Gastroesophageal sphincter (tissue), 4 donors: Measurements from ENCODE around the gene CMIP. TPM values are rescaled to one million over a fixed set of nuclear protein-coding genes. Genes with fewer than 3 reads are reported as not detected.

Experiments
- ATAC-seq: fragments of 150-250 bp; one replicate; pipeline ENCODE4 v1.9.1; 2016; ENCODE audit warnings: mild to moderate bottlenecking, moderate library complexity
- H3K27ac ChIP-seq, 4 donors: fragments of 200-600 bp; sonication (generic) in 3 of 4; 1 replicate in 3 of 4; 2 replicates in 1 of 4; pipeline ENCODE4 v1.5.1; 2016 to 2019
- H3K27me3 ChIP-seq: fragments of 200-600 bp; sonication (generic); one replicate; pipeline ENCODE4 v1.5.1; 2019
- H3K36me3 ChIP-seq, 2 donors: fragments of 200-600 bp; sonication (generic); one replicate each; pipeline ENCODE4 v1.5.1; 2019; ENCODE audit warnings: control low read depth in 1 of 2
- H3K4me1 ChIP-seq, 3 donors: fragments of 200-600 bp; sonication (generic); 1 replicate in 2 of 3; 2 replicates in 1 of 3; pipeline ENCODE4 v1.5.1; 2016 to 2019; ENCODE audit warnings: control low read depth in 2 of 3
- H3K4me3 ChIP-seq, 2 donors: fragments of 200-600 bp; sonication (generic); one replicate each; pipeline ENCODE4 v1.5.1; 2019; ENCODE audit warnings: mild to moderate bottlenecking in 1 of 2, moderate library complexity in 1 of 2
- H3K9me3 ChIP-seq, 3 donors: fragments of 200-600 bp; sonication (generic); one replicate each; pipeline ENCODE4 v1.5.1; 2017 to 2019; ENCODE audit warnings: control low read depth in 2 of 3
- EP300 ChIP-seq: sonication (generic); formaldehyde crosslinking; IDR thresholded peaks from one replicate; pipeline ENCODE4 v1.6.1; 2017; ENCODE audit warnings: antibody characterized with exemption, mild to moderate bottlenecking
- POLR2A ChIP-seq, 2 donors: fragments of 450-650 bp; IDR thresholded peaks; one replicate each; pipeline ENCODE4 v1.6.1; 2017; ENCODE audit warnings: antibody characterized with exemption in 2 of 2, mild to moderate bottlenecking in 2 of 2, moderate library complexity in 1 of 2
- POLR2AphosphoS5 ChIP-seq: sonication (generic); formaldehyde crosslinking; IDR thresholded peaks from one replicate; pipeline ENCODE4 v1.6.1; 2017; ENCODE audit warnings: antibody characterized with exemption
- WGBS, 2 donors: methylation state at CpG; one replicate each; pipeline ENCODE4 v1.1.5; 2018; ENCODE audit warnings: low coverage in 1 of 2; 5-methylcytosine and 5-hydroxymethylcytosine counted together
- total RNA-seq, 4 donors: library from RNA; depleted of rRNA; stranded (reverse); fragments of >200 nt; gene quantifications; one replicate each; pipeline ENCODE4 v1.1.0, GENCODE V29; 2016
- TF ChIP-seq, protein P1 (sequence below), 4 experiments: fragments of 200-600 bp in 2 of 4; fragments of 450-650 bp in 2 of 4; sonication (generic) in 1 of 4; IDR thresholded peaks; one replicate each; pipeline ENCODE4 v1.5.1; 2017 to 2019; ENCODE audit warnings: antibody characterized with exemption in 4 of 4, mild to moderate bottlenecking in 2 of 4, moderate library complexity in 2 of 4

The CMIP gene
- total RNA-seq, 4 donors from 2014 or later = 13.4 to 24.0 (median 19.2) TPM

DNA sequence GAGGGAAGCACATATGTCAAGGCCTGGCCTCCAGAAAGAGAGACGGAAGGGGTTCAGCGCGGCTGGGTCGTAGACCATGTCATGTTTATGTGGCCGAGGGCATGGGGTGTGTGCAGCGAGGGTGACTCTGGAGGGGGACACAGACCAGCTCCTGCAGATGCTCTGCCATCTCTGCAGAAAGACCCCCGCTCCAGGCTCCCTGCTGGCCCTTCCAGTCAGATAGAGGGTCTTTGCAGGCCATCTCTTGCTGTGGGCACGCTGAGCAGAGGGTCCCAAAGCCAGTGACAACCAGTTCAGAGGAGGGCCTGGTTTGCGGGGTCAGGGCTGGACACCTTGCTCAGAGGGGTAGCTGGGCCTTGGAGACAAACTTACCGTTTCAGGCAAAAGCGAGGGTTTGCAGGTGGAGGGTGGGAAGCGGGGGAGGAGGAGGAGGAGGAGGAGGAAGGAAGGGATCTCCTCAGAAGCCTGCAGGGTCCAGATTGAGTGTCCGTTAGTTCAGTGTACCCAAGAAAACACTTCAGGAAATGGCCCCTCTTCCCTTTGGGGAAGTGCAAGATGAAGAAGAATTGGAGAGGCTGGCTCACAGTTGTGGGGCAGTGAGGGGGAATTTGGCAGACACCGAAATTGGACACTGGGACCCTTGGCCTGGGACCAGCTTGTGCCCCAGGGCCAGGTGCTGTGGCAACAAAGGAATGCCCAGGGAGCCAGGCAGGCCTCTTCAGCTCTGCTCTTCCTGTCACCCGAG lies 102.8 kb downstream of the CMIP start:
- Histone ChIP-seq H3K36me3 (no peaks in the 10 kb centered on the region), H3K27ac (no peak overlapping the region), H3K27me3 (no peaks in the 10 kb centered on the region), H3K4me1 (peaks cover 0 to 44% (median 6%) of the 10 kb centered on the region in 3 donors), H3K4me3 (no peak overlapping the region), H3K9me3 (no peaks in the 10 kb centered on the region)
- WGBS, 2 donors = 79 to 86% methylated on average over 4 to 9 of the region's 15 CpGs
- TF ChIP-seq POLR2A (IDR thresholded peaks at IDR 0.05) = no peak
- no peak for TF ChIP-seq POLR2AphosphoS5
- TF ChIP-seq, protein P1, sequence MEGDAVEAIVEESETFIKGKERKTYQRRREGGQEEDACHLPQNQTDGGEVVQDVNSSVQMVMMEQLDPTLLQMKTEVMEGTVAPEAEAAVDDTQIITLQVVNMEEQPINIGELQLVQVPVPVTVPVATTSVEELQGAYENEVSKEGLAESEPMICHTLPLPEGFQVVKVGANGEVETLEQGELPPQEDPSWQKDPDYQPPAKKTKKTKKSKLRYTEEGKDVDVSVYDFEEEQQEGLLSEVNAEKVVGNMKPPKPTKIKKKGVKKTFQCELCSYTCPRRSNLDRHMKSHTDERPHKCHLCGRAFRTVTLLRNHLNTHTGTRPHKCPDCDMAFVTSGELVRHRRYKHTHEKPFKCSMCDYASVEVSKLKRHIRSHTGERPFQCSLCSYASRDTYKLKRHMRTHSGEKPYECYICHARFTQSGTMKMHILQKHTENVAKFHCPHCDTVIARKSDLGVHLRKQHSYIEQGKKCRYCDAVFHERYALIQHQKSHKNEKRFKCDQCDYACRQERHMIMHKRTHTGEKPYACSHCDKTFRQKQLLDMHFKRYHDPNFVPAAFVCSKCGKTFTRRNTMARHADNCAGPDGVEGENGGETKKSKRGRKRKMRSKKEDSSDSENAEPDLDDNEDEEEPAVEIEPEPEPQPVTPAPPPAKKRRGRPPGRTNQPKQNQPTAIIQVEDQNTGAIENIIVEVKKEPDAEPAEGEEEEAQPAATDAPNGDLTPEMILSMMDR (IDR thresholded peaks at IDR 0.05) = no peak
- no peak for TF ChIP-seq EP300
- ATAC-seq = no peak

DNA sequence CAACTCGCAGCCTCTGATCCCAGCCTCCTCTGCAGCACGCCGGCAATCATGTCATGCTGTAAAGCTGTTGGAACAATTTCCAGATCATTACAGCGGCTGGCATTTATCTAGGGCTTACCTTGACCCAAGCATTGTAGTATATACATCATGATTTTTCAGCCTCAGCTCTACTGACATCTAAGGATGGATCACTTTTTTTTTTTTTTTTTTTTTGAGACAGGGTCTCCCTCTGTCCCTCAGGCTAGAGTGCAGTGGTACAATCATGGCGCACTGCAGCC lies 103.3 kb downstream of the CMIP start:
- H3K4me1 ChIP-seq = peaks cover 0 to 44% (median 7%) of the 10 kb centered on the region in 3 donors
- ATAC-seq = no peak
- no peak for TF ChIP-seq POLR2AphosphoS5
- no peak for TF ChIP-seq EP300
- TF ChIP-seq, protein P1 (IDR thresholded peaks at IDR 0.05) = no peak
- no peak for TF ChIP-seq POLR2A (IDR thresholded peaks at IDR 0.05)
- H3K27me3 ChIP-seq = no peaks in the 10 kb centered on the region
- H3K4me3 ChIP-seq = no peak overlapping the region
- H3K36me3 ChIP-seq = no peaks in the 10 kb centered on the region
- no peak overlapping the region for H3K27ac ChIP-seq
- no peaks in the 10 kb centered on the region for H3K9me3 ChIP-seq
- WGBS, 2 donors = 71 to 88% methylated on average over 2 to 5 of the region's 5 CpGs

DNA sequence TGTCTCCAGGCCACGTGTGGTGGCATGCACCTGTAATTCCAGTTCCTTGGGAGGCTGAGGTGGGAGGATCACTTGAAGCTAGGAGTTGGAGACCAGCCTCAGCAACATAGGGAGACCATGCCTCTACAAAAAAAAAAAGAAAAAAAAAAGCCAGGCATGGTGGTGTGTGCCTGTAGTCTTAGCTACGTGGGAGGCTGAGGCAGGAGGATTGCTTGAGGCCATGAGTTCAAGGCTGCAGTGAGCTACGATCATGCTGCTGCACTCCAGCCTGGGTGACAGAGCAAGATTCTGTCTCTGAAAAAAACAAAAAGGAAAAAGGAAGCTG lies 103.9 kb downstream of the CMIP start:
- WGBS, 2 donors = 92% methylated on average over 3 of the region's 3 CpGs; no CpG with 5 or more reads in 1 of the 2 donors
- H3K9me3 ChIP-seq = no peaks in the 10 kb centered on the region
- H3K36me3 ChIP-seq = no peaks in the 10 kb centered on the region
- peaks cover 0 to 44% (median 7%) of the 10 kb centered on the region in 3 donors for H3K4me1 ChIP-seq
- ATAC-seq = no peak
- H3K27me3 ChIP-seq = no peaks in the 10 kb centered on the region
- no peak overlapping the region for H3K4me3 ChIP-seq
- TF ChIP-seq EP300 (no peak), POLR2AphosphoS5 (no peak), POLR2A (IDR thresholded peaks at IDR 0.05) (no peak)
- H3K27ac ChIP-seq = no peak overlapping the region

GRCh38 chr16:81548876-81549546 lies 104.4 kb downstream of the CMIP start:
- Histone ChIP-seq H3K9me3 (no peaks in the 10 kb centered on the region), H3K4me1 (peaks cover 0 to 44% (median 11%) of the 10 kb centered on the region in 3 donors), H3K4me3 (no peak overlapping the region), H3K36me3 (no peaks in the 10 kb centered on the region), H3K27me3 (no peaks in the 10 kb centered on the region), H3K27ac (no peak overlapping the region)
- WGBS, 2 donors = 84 to 100% methylated on average over 1 to 8 of the region's 10 CpGs
- TF ChIP-seq EP300 (no peak), POLR2A (IDR thresholded peaks at IDR 0.05) (no peak), POLR2AphosphoS5 (no peak)
- ATAC-seq = no peak

DNA sequence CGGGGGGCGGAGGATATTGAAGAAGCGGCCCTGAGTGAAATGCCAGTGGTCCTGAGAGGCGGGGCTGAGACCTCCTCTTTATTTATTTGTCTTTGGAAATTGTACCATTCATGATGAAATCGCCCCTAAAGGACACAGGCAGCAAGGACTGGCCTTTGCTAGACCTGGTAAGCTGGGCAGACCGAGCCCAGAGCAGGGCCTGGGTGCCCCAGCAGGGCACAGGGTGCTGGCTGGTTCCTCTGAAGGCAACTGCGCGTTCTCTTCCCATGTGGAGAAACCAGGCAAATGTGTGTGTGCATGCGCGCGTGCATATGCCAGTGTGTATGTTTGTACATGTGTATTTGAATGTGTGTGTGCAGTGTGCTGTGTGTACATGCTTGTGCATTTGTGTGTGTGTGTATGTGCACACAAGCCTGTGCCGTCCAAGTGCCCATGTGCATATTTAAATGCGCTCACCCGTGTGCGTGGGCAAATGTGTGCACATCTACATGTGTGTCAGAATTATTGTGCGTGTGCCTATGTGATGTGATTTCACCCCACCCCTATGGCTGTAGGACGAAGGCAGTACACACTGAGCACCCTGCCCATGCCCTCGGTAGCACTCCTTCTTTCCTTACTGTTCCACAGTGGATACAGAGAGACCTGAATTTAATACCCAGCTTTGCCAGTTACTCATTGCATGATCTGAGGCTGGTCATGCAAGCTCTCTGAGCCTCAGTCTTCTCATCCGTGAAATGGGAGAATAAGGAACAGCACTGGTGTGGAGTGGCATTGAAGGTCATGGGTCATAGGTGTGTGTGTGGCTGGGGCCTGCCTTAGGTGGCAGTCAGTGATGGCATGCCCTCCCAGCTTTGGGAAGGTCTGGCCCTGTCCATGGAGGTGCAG lies 105.2 kb downstream of the CMIP start:
- Histone ChIP-seq H3K4me1 (peaks cover 0 to 38% (median 11%) of the 10 kb centered on the region in 3 donors), H3K36me3 (no peaks in the 10 kb centered on the region), H3K4me3 (no peak overlapping the region), H3K9me3 (no peaks in the 10 kb centered on the region), H3K27me3 (no peaks in the 10 kb centered on the region), H3K27ac (no peak overlapping the region)
- TF ChIP-seq EP300 = no peak
- TF ChIP-seq, protein P1 (IDR thresholded peaks at IDR 0.05) = no peak
- TF ChIP-seq POLR2AphosphoS5 = no peak
- TF ChIP-seq POLR2A (IDR thresholded peaks at IDR 0.05) = no peak
- 81 to 90% methylated on average over 5 of the region's 19 CpGs for WGBS, 2 donors
- no peak for ATAC-seq
